ENCODE data around the gene SCAMP4.

The SCAMP4 gene

GRCh38 chr19:1942078-1942933 is 37.1 kb downstream of the SCAMP4 start:
- TF ChIP-seq CTCF (IDR thresholded peaks at IDR 0.05; ENCODE audit: low read depth, low read length, missing control alignments), result no peak
- no peak for DNase-seq (ENCODE audit: low read depth)

GRCh38 chr19:1942934-1943555 is 37.8 kb downstream of the SCAMP4 start:
- DNase-seq (ENCODE audit: low read depth), result no peak
- peak overlapping the region; percentile 75 for H3K4me3 ChIP-seq (ENCODE audit: low read depth, low read length)
- in situ Hi-C loops (cut with HindIII; ENCODE audit: low sequenced_read_pairs), result no loop called here
- TF ChIP-seq CTCF (IDR thresholded peaks at IDR 0.05; ENCODE audit: low read depth, low read length, missing control alignments), result no peak

More at GRCh38 chr19:1942078-1942933, 37.1 kb downstream of the SCAMP4 start:
- in situ Hi-C loops (cut with HindIII; ENCODE audit: low sequenced_read_pairs), result no loop called here
- peak overlapping the region; percentile 75 for H3K4me3 ChIP-seq (ENCODE audit: low read depth, low read length)

GRCh38 chr19:1943661-1944087 is 38.5 kb downstream of the SCAMP4 start:
- no peak for DNase-seq (ENCODE audit: low read depth)
- no peak for TF ChIP-seq CTCF (IDR thresholded peaks at IDR 0.05; ENCODE audit: low read depth, low read length, missing control alignments)
- no peak overlapping the region for H3K4me3 ChIP-seq (ENCODE audit: low read depth, low read length)
- in situ Hi-C loops (cut with HindIII; ENCODE audit: low sequenced_read_pairs), result no loop called here

- H3K4me3 ChIP-seq (ENCODE audit: low read depth, low read length), result no peak overlapping the region
- DNase-seq (ENCODE audit: low read depth), result no peak
- in situ Hi-C loops (cut with HindIII; ENCODE audit: low sequenced_read_pairs), result no loop called here
- no peak for TF ChIP-seq CTCF (IDR thresholded peaks at IDR 0.05; ENCODE audit: low read depth, low read length, missing control alignments)
These were observed 39.1 kb downstream of the SCAMP4 start for GRCh38 chr19:1944088-1944915.

- in situ Hi-C loops (cut with HindIII; ENCODE audit: low sequenced_read_pairs), result no loop called here
- DNase-seq (ENCODE audit: low read depth), result no peak
- H3K4me3 ChIP-seq (ENCODE audit: low read depth, low read length), result no peak overlapping the region
- TF ChIP-seq CTCF (IDR thresholded peaks at IDR 0.05; ENCODE audit: low read depth, low read length, missing control alignments), result no peak
These were observed 39.8 kb downstream of the SCAMP4 start for GRCh38 chr19:1944916-1945561.

GRCh38 chr19:1945899-1946298 is 40.7 kb downstream of the SCAMP4 start:
- in situ Hi-C loops (cut with HindIII; ENCODE audit: low sequenced_read_pairs), result no loop called here
- no peak for DNase-seq (ENCODE audit: low read depth)
- TF ChIP-seq CTCF (IDR thresholded peaks at IDR 0.05; ENCODE audit: low read depth, low read length, missing control alignments), result peak; percentile 68
- H3K4me3 ChIP-seq (ENCODE audit: low read depth, low read length), result no peak overlapping the region

All from astrocyte of the cerebellum (primary cell).